GM12878 (cell line): ENCODE results near the gene PAQR9. TPM values are rescaled to one million over a fixed set of nuclear protein-coding genes. Genes with fewer than 3 reads are reported as not detected.

Experiments used
- ATAC-seq: fragments of 200-7000 bp; cut with Tn5 transposase; 3 replicates; pipeline ENCODE4 v1.9.1; 2020; ENCODE audit warnings: mild to moderate bottlenecking, moderate library complexity
- BruUV-seq: library from RNA; stranded (reverse); fragments of 400-500 nt; replicated peaks from 2 replicates; lab custom pipeline; 2021; lab: Mats Ljungman, UMichigan
- CTCF ChIA-PET: fragments of 300-600 bp; sonication (Branson Sonifier 250); formaldehyde crosslinking; extraction: SDS; loops from one replicate; lab custom pipeline; 2021; ENCODE audit warnings: inconsistent platforms; lab: Yijun Ruan, JAX
- POLR2A ChIA-PET: fragments of 350-600 bp; formaldehyde crosslinking; extraction: SDS; loops from one replicate; lab custom pipeline; 2021; ENCODE audit warnings: inconsistent platforms; lab: Charles Lee
- RAD21 ChIA-PET: fragments of 300-600 bp; sonication (Branson Sonifier 250); formaldehyde crosslinking; loops from one replicate; lab custom pipeline; 2023; ENCODE audit warnings: antibody characterized with exemption; ENCODE audit not compliant: unreplicated experiment; lab: Charles Lee
- SMC1A ChIA-PET: fragments of 300-600 bp; sonication (Branson Sonifier 250); formaldehyde crosslinking; loops from one replicate; lab custom pipeline; 2023; ENCODE audit not compliant: unreplicated experiment, uncharacterized antibody; lab: Charles Lee
- DNase-seq: peaks from one replicate; pipeline ENCODE4 v3.0.0-alpha.2; 2011; ENCODE audit warnings: low read depth, low spot score
- FAIRE-seq: peaks from 3 replicates; lab custom pipeline; 2011; peaks lifted over from hg19 to GRCh38; lab: Jason Lieb, UNC
- H2AFZ ChIP-seq: 2 replicates; pipeline ENCODE4 v1.6.0; 2011; ENCODE audit warnings: low read depth, low read length, control low read depth; ENCODE audit not compliant: control insufficient read depth
- H3K27ac ChIP-seq: 2 replicates; pipeline ENCODE4 v1.5.1; 2011; ENCODE audit warnings: control low read depth; ENCODE audit not compliant: control insufficient read depth, insufficient read depth
- H3K27me3 ChIP-seq, 2 experiments: replicated peaks in 1 of 2; 2 replicates each; pipeline versions ENCODE4 v1.6.0 to v1.6.1; 2011; ENCODE audit warnings: low read length in 1 of 2; ENCODE audit not compliant: control insufficient read depth in 2 of 2, insufficient read depth in 2 of 2
- H3K36me3 ChIP-seq, 2 experiments: 2 replicates each; pipeline ENCODE4 v1.5.1; 2011; ENCODE audit warnings: low read length in 1 of 2; ENCODE audit not compliant: control insufficient read depth in 2 of 2, insufficient read depth in 2 of 2
- H3K4me1 ChIP-seq: 2 replicates; pipeline ENCODE4 v1.6.1; 2011; ENCODE audit warnings: mild to moderate bottlenecking, low read length, moderate library complexity, mixed read lengths; ENCODE audit not compliant: control insufficient read depth, insufficient read depth
- H3K4me2 ChIP-seq: 2 replicates; pipeline ENCODE4 v1.6.0; 2011; ENCODE audit warnings: control low read depth; ENCODE audit not compliant: control insufficient read depth, insufficient read depth
- H3K4me3 ChIP-seq: fragments of 200-600 bp; sonication (generic); 2 replicates; pipeline ENCODE4 v1.5.1; 2016
- H3K79me2 ChIP-seq: 2 replicates; pipeline ENCODE4 v1.6.0; 2011; ENCODE audit warnings: low read length; ENCODE audit not compliant: control insufficient read depth, insufficient read depth
- H3K9ac ChIP-seq: 2 replicates; pipeline ENCODE4 v1.8.0; 2011; ENCODE audit warnings: low read length, control low read depth, mixed read lengths; ENCODE audit not compliant: control insufficient read depth, insufficient read depth
- H3K9me3 ChIP-seq: replicated peaks from 3 replicates; pipeline ENCODE4 v1.5.1; 2011; ENCODE audit warnings: mild to moderate bottlenecking, low read length; ENCODE audit not compliant: control insufficient read depth, insufficient read depth
- H4K20me1 ChIP-seq: 2 replicates; pipeline ENCODE4 v1.6.0; 2011; ENCODE audit not compliant: control insufficient read depth, insufficient read depth
- CBX5 ChIP-seq: sonication (generic); IDR thresholded peaks from 2 replicates; pipeline ENCODE4 v1.6.1; 2016; ENCODE audit warnings: low read depth, moderate library complexity, mild to moderate bottlenecking, inconsistent platforms
- CREM ChIP-seq: IDR thresholded peaks from 2 replicates; pipeline ENCODE4 v1.6.1; 2014; ENCODE audit warnings: antibody characterized with exemption, low read depth
- CTCF ChIP-seq, 3 experiments: IDR thresholded peaks in 2 of 3; conservative IDR thresholded peaks in 1 of 3; 2 replicates each; pipeline ENCODE4 v1.5.1; 2011; ENCODE audit warnings: low read depth in 3 of 3, low read length in 3 of 3, mild to moderate bottlenecking in 3 of 3, control low read depth in 2 of 3, moderate library complexity in 2 of 3, inconsistent platforms in 1 of 3, mixed read lengths in 1 of 3; ENCODE audit not compliant: control insufficient read depth in 2 of 3, insufficient read depth in 1 of 3; ENCODE audit errors: extremely low read depth in 1 of 3
- EED ChIP-seq: sonication (generic); IDR thresholded peaks from 2 replicates; pipeline ENCODE4 v1.6.1; 2016; ENCODE audit warnings: antibody characterized with exemption, low read depth
- ETV6 ChIP-seq, 2 experiments: fragments of 450-650 bp in 1 of 2; IDR thresholded peaks in 1 of 2; conservative IDR thresholded peaks in 1 of 2; 2 replicates each; pipeline ENCODE4 v1.6.1; 2014; ENCODE audit warnings: antibody characterized with exemption in 1 of 2, borderline replicate concordance in 1 of 2, low read depth in 1 of 2, mild to moderate bottlenecking in 1 of 2, moderate library complexity in 1 of 2
- GABPA ChIP-seq: IDR thresholded peaks from 2 replicates; pipeline ENCODE4 v1.6.1; 2014; ENCODE audit warnings: antibody characterized with exemption, low read depth, mild to moderate bottlenecking, inconsistent platforms
- GATAD2B ChIP-seq: fragments of 450-650 bp; conservative IDR thresholded peaks from 2 replicates; pipeline ENCODE4 v1.6.1; 2017; ENCODE audit warnings: low read depth, mild to moderate bottlenecking, moderate library complexity
- IRF5 ChIP-seq: fragments of 450-650 bp; IDR thresholded peaks from 2 replicates; pipeline ENCODE4 v1.6.1; 2017; ENCODE audit warnings: borderline replicate concordance
- NFXL1 ChIP-seq: fragments of 450-650 bp; IDR thresholded peaks from 2 replicates; pipeline ENCODE4 v1.6.1; 2017; ENCODE audit warnings: antibody characterized with exemption, mild to moderate bottlenecking, borderline replicate concordance
- NFYA ChIP-seq: IDR thresholded peaks from 2 replicates; pipeline ENCODE4 v1.6.1; 2011; ENCODE audit warnings: low read depth, mild to moderate bottlenecking, low read length, improper control_type of control experiment, borderline replicate concordance
- NKRF ChIP-seq: fragments of 450-650 bp; conservative IDR thresholded peaks from 2 replicates; pipeline ENCODE4 v1.6.1; 2017; ENCODE audit warnings: mild to moderate bottlenecking, moderate library complexity
- POLR2A ChIP-seq: IDR thresholded peaks from 2 replicates; pipeline ENCODE4 v1.6.1; 2011; ENCODE audit warnings: low read depth, mild to moderate bottlenecking, low read length
- POLR2AphosphoS5 ChIP-seq: IDR thresholded peaks from 2 replicates; pipeline ENCODE4 v1.6.1; 2011; ENCODE audit warnings: mild to moderate bottlenecking, low read length, inconsistent platforms
- WGBS: methylation state at CpG from one replicate; pipeline ENCODE4 v1.1.6; 2016; ENCODE audit warnings: low lambda C conversion rate; ENCODE audit not compliant: insufficient replicate concordance, insufficient coverage; ENCODE audit errors: missing lambda C conversion rate; 5-methylcytosine and 5-hydroxymethylcytosine counted together
- in situ Hi-C: fragments of 300-500 bp; cut with MboI; formaldehyde crosslinking; loops from 9 replicates; pipeline ENCODE4 v1.14.3; 2018; ENCODE audit warnings: mixed read lengths
- intact Hi-C: fragments of 100-400 bp; cut with micrococcal nuclease; formaldehyde crosslinking; loops from one replicate; pipeline ENCODE4 v1.14.2; 2022; ENCODE audit not compliant: unreplicated experiment
- polyA plus RNA-seq, 11 experiments: library from polyadenylated mRNA; depleted of rRNA in 4 of 11; unstranded in 6 of 11; stranded (reverse) in 5 of 11; fragments of >200 nt; fragmentation: Nextera tagmentation in 4 of 11; fragmentation: Illumina TruSeq in 1 of 11; extraction: Ambion mirVana in 4 of 11; extraction: Trizol in 1 of 11; gene quantifications; 1 replicate in 1 of 11; 2 replicates in 10 of 11; pipeline versions ENCODE4 v1.2.1 to v1.2.3, GENCODE V29; 2011 to 2016; ENCODE audit warnings: inconsistent platforms in 2 of 11, missing spikeins in 2 of 11, low read depth in 1 of 11
- total RNA-seq, 4 experiments: library from RNA; depleted of rRNA in 3 of 4; stranded (reverse); fragments of >200 nt in 3 of 4; fragmentation: Illumina TruSeq in 1 of 4; extraction: Trizol in 1 of 4; gene quantifications; 2 replicates each; pipeline versions ENCODE4 v1.2.1 to v1.2.3, GENCODE V29; 2013 to 2021

The PAQR9 gene
- total and polyA plus RNA-seq, 10 of the 15 experiments (the other 5 are each of a cell fraction or from before 2014, with no cell fraction given) = not detected

GRCh38 chr3:142968319-142969025, 5.0 kb upstream of the PAQR9 start (continued):
- TF ChIP-seq NFYA (no peak), CTCF (IDR thresholded peaks at IDR 0.05 in 2 of 3, conservative IDR thresholded peaks at IDR 0.05 in 1 of 3; ENCODE audit: control insufficient read depth in 2 of 3, extremely low read depth in 1 of 3, insufficient read depth in 1 of 3, low read depth in 3 of 3, low read length in 3 of 3) (no peak), POLR2A (no peak), GATAD2B (no peak)

- DNase-seq (no peak), ATAC-seq (no peak), FAIRE-seq (no peak)
- no TSS peak for BruUV-seq
- SMC1A ChIA-PET = interaction anchor here (0.7 to 1.6 kb wide), 2 partner anchors 9 to 138 kb away, joined by 3 to 4 read pairs; no protein-coding TSS in a partner anchor
- H3K4me3 ChIP-seq = no peak overlapping the region
- RAD21 ChIA-PET = no interaction called here
- no peak overlapping the region for H3K9ac ChIP-seq
- H4K20me1 ChIP-seq = no peaks in the 10 kb centered on the region
- no peaks in the 10 kb centered on the region; the same call in 2 of the 3 replicates for H3K9me3 ChIP-seq
- intact Hi-C loops (no loop called here), in situ Hi-C loops (no loop called here)
- 69% methylated on average over 2 of the region's 2 CpGs for WGBS
- H2AFZ ChIP-seq = no peak overlapping the region
- peaks cover 7 to 12% of the 10 kb centered on the region in 2 experiments for H3K27me3 ChIP-seq
- no peaks in the 10 kb centered on the region for H3K4me1 ChIP-seq
- H3K79me2 ChIP-seq = no peaks in the 10 kb centered on the region
- no peak overlapping the region for H3K27ac ChIP-seq
- no peak overlapping the region for H3K4me2 ChIP-seq
- CTCF ChIA-PET = interaction anchor here (0.5 to 0.9 kb wide), 2 partner anchors 11 to 108 kb away, joined by 3 to 4 read pairs; no protein-coding TSS in a partner anchor
- POLR2A ChIA-PET = no interaction called here
- no peaks in the 10 kb centered on the region for H3K36me3 ChIP-seq
- TF ChIP-seq POLR2AphosphoS5 (no peak), GABPA (no peak), EED (no peak), ETV6 (conservative IDR thresholded peaks at IDR 0.05 in 1 of 2, IDR thresholded peaks at IDR 0.05 in 1 of 2; ENCODE audit: borderline replicate concordance in 1 of 2, low read depth in 1 of 2) (no peak), CBX5 (no peak), IRF5 (no peak), CREM (no peak), NKRF (no peak), NFXL1 (no peak)
Observed at GRCh38 chr3:142966808-142967207, 3.3 kb upstream of the PAQR9 start.
